Measurements from ENCODE around the gene SLC9A7. TPM values are rescaled to one million over a fixed set of nuclear protein-coding genes. Genes with fewer than 3 reads are reported as not detected.
"Not testable (repeated sequence)": the region's sequence is repeated elsewhere in the genome, so short reads cannot be mapped to it uniquely, and the experiment has no call there.

SLC9A7 gene
- 1 to 10 TPM; 3.3 to 3.8 TPM for total RNA-seq

DNA sequence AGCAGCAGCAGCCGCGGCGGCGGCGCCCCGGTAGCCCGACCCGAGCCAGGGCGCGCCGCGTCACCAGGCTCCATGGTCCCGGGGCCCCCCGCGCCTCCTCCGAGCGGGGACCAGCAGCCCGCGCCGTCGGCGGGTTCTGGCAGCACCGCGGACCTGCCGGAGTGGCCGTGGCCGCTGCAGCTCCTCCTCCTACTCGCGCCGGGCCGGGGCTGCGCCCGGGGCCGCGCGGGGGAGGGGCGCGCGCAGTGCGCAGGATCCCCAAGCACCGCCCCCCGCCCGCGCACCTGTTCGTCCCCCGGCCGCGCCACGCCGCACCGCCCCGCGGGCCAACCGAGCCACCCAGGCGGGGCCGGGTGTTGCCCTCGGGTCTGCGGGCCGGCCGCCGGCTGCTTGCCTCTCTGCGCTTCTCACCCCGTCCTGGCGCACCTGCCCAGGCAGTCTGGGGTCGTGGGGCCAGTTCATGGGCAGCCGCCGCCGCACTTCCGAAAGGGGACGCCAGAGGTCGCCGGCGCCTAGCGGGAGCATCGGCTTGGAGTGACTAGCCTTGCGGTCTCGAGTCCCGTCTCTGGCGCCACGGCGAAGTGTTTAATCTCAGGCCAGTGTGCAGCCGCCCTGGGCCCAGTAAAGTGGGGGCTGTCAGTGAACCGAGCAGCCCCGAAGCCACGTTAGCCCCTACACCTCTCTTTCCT, at the start of gene SLC9A7:
Gene SLC9A7 (minus strand): TSS at position 163 of the 689 bp plus-strand sequence. CDS start 89 bp downstream, at position 74.
- H3K9me3 Mint-ChIP-seq (ENCODE audit: insufficient read depth): no peaks in the 10 kb centered on the region
- H3K27ac Mint-ChIP-seq: peak within 1 kb of the TSS; percentile 85
- CTCF ChIA-PET: interaction anchor here (0.7 to 3.1 kb wide), 11 partner anchors 10 to 334 kb away, joined by 3 to 20 read pairs (median 3); no protein-coding TSS in a partner anchor
- DNase-seq (peak; percentile 82), ATAC-seq (peak; percentile 91)
- H3K4me1 Mint-ChIP-seq (ENCODE audit: low read depth): peaks cover 28% of the 10 kb centered on the region
- H3K27me3 Mint-ChIP-seq (ENCODE audit: low read depth): peaks cover 12% of the 10 kb centered on the region
- POLR2A ChIA-PET: no interaction called here
- H3K36me3 Mint-ChIP-seq (ENCODE audit: low read depth): no peaks in the 10 kb centered on the region
- H3K4me3 Mint-ChIP-seq: peak within 1 kb of the TSS; percentile 88

DNA sequence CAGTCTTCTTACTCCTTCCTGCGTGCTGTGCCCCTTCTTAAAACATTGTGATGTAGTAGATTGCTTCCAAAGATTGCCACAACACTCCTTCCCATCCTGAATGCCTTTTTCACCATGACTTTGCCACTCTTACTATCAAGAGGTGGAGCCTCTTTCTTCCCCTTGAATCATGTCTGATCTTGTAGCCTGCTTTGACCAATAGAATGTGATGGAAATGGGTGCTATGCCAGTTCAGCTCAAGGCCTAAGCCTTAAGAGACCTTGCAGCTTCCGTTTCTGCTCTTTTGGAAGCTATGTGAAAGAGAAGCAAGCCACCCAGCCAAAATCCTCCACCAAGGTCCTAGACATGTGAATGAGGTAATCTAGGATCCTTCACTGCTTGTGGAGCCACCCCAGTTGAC, 46.4 kb upstream of the SLC9A7 start:
- POLR2A ChIA-PET: no interaction called here
- H3K4me1 Mint-ChIP-seq (ENCODE audit: low read depth): no peaks in the 10 kb centered on the region
- no peak overlapping the region for H3K4me3 Mint-ChIP-seq
- H3K36me3 Mint-ChIP-seq (ENCODE audit: low read depth): no peaks in the 10 kb centered on the region
- H3K27ac Mint-ChIP-seq: no peak overlapping the region
- H3K27me3 Mint-ChIP-seq (ENCODE audit: low read depth): peaks cover 14% of the 10 kb centered on the region
- no peak for ATAC-seq
- DNase-seq: no peak
- H3K9me3 Mint-ChIP-seq (ENCODE audit: insufficient read depth): no peaks in the 10 kb centered on the region
- CTCF ChIA-PET: no interaction called here

DNA sequence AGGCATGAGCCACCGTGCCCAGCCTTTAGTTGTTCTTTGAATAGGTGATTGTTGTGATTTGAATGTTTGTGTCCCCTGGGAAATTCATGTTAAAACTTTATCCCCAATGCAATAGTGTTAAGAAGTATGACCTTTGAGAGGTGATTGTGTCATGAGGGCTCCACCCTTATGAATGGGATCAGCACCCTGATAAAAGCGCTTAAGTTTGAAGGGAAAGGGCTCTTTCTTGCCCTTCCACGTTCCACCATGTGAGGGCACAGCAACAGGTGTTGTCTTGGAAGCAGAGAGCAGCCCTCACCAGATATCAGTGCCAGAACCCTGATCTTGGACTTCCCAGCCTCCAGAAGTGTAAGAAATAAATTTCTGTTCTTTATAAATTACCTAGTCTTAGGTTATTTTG, 44.2 kb upstream of the SLC9A7 start:
- no peaks in the 10 kb centered on the region for H3K4me1 Mint-ChIP-seq (ENCODE audit: low read depth)
- POLR2A ChIA-PET: no interaction called here
- no peaks in the 10 kb centered on the region for H3K36me3 Mint-ChIP-seq (ENCODE audit: low read depth)
- CTCF ChIA-PET: no interaction called here
- DNase-seq (no peak), ATAC-seq (no peak)
- no peak overlapping the region for H3K27ac Mint-ChIP-seq
- no peaks in the 10 kb centered on the region for H3K9me3 Mint-ChIP-seq (ENCODE audit: insufficient read depth)
- no peak overlapping the region for H3K4me3 Mint-ChIP-seq
- H3K27me3 Mint-ChIP-seq (ENCODE audit: low read depth): peaks cover 7% of the 10 kb centered on the region

DNA sequence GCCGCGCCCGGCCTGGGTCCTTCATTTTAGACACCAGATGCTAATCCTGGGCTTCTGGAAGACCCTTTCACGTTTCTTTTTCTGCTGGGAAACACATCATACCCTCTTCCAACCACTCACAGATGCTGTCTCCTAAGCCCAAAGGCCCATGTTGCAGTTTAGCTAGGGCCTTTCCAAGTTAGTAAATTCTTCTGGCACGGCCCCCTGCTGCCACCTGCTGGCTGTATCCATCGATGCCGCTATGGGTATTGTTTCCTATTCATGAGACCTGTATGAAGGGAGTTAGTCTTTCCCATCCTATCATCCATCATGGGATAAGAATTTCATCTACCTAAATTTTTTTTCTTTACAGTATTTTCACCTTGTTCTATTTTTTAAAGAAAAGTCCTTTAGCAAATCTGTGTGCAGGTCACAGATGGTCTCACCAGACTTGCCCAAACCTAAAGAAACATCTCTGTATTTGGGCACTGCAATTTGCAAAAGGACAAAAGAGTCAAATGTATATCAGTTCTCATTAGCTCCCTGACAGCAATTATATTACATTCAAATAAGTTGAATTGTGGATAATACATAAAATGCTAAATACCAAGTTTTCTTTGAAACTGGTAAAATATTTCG, 37.8 kb upstream of the SLC9A7 start:
- Mint-ChIP-seq H3K4me3 (no peak overlapping the region), H3K27ac (no peak overlapping the region), H3K36me3 (ENCODE audit: low read depth) (no peaks in the 10 kb centered on the region), H3K4me1 (ENCODE audit: low read depth) (peaks cover 19% of the 10 kb centered on the region), H3K9me3 (ENCODE audit: insufficient read depth) (no peaks in the 10 kb centered on the region), H3K27me3 (ENCODE audit: low read depth) (peaks cover 3% of the 10 kb centered on the region)
- ChIA-PET POLR2A (no interaction called here), CTCF (interaction anchor here (0.7 to 2.7 kb wide), 12 partner anchors 12 to 303 kb away, joined by 3 to 20 read pairs (median 4); partner anchors contain the start of gene SLC9A7)
- ATAC-seq: peak; percentile 69
- peak; percentile 78 for DNase-seq

DNA sequence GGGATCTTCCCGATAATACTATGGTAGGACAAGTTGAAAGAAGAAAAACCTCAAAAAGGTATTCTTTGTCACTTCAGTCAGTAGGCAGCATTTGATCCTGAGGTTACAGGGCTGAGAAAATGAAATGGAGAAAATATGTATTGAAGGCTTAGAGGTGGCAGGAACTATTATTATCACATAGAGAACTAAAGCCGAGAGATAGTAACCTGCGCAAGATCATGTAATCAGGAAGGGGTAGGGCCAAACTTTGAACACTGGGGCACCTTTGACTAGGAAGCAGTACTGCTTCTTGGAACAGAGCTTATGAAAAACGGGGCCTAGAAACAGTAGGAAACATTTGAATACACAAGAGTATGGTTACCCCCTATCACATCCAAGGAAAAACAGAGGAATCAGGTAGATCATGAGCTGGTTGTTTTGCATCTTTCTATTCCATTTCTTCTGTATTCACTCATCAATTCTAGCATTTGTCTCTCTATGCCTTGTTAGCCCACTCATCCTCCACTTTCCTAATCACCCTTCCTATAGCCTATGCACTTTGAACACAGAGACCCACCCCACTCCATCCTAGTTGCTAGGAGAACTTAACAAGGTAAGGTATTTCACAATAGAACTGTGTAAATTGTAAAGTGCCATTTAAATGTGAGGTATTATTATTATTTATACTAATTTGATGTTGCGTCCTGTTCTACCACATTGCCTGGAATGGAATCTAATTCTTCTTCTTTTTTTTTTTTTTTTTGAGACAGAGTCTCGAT, 34.6 kb upstream of the SLC9A7 start:
- Mint-ChIP-seq H3K4me1 (ENCODE audit: low read depth) (peaks cover 20% of the 10 kb centered on the region), H3K4me3 (no peak overlapping the region), H3K9me3 (ENCODE audit: insufficient read depth) (no peaks in the 10 kb centered on the region), H3K27ac (no peak overlapping the region), H3K36me3 (ENCODE audit: low read depth) (no peaks in the 10 kb centered on the region), H3K27me3 (ENCODE audit: low read depth) (no peaks in the 10 kb centered on the region)
- ChIA-PET CTCF (interaction anchor here (1.0 kb wide), 1 partner anchor 35 kb away, joined by 3 read pairs; the partner anchor contains the start of gene SLC9A7), POLR2A (no interaction called here)
- DNase-seq (no peak), ATAC-seq (no peak)

DNA sequence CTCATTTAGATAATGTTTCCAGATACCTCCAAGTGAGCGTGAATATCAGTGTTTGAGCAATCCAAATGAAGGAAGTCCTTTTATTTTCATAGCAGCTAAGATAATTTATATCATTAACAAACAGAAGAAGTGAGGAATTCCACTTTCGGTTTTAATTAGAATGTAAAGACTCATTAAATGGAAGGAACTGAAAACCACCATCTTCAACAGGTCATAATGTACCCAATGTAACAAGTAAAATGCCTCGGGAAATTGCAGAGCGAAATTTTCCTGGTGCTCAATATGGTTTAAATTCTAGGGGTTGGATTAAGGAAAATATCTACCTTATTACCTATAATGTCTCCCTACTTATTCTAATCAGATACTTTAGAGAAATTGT, 33.9 kb upstream of the SLC9A7 start:
- Mint-ChIP-seq H3K36me3 (ENCODE audit: low read depth) (no peaks in the 10 kb centered on the region), H3K4me3 (no peak overlapping the region), H3K27ac (peak overlapping the region; percentile 20), H3K27me3 (ENCODE audit: low read depth) (no peaks in the 10 kb centered on the region), H3K4me1 (ENCODE audit: low read depth) (peaks cover 20% of the 10 kb centered on the region), H3K9me3 (ENCODE audit: insufficient read depth) (no peaks in the 10 kb centered on the region)
- ATAC-seq: no peak
- DNase-seq: no peak
- ChIA-PET POLR2A (no interaction called here), CTCF (interaction anchor here (1.0 to 1.5 kb wide), 2 partner anchors 33 to 34 kb away, joined by 3 to 9 read pairs; partner anchors contain the start of gene SLC9A7)

DNA sequence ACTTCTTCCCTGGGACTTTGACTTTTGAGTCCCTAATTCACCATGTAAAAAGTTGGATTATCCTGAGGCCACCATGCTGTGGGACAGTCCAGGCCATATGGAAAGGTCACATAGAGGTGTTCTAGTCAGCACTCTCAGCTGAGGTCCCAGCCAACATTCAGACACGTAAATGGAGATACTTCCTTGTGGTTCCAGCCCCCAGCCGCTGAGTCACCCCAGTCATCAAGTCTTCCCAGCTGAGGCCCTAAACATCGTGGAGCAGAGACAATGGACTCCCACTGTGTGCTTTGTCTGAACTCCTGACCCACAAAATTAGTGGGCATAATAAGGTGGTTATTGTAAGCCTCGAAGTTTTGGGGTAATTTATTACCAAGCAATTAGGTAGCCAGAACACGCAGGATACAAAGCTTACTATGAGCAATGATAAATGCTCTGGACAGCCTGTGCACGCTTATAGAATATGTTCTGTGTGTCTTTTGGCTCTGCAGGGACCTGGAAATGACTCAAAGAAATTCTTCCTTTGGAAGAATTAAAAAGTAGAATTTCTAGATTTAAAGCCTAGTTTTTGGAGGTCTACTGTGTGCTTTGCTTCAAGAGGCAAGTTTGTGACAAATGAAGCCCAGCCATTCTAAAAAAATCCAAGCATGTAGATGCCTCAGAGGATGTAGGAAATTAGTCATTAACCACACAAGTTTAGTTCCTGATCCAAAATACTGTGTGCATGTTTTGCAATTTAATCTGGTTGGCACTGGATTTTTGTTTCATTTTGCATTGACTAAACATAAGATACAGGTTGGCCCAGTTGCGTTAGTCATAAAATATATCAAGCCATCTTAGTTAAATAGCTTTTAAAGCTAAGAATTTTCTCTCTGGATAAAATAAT, 33.2 kb upstream of the SLC9A7 start:
- ChIA-PET CTCF (interaction anchor here (1.0 to 1.5 kb wide), 2 partner anchors 32 to 34 kb away, joined by 3 to 9 read pairs; partner anchors contain the start of gene SLC9A7), POLR2A (no interaction called here)
- Mint-ChIP-seq H3K4me3 (no peak overlapping the region), H3K27ac (no peak overlapping the region), H3K9me3 (ENCODE audit: insufficient read depth) (no peaks in the 10 kb centered on the region), H3K4me1 (ENCODE audit: low read depth) (peaks cover 20% of the 10 kb centered on the region), H3K36me3 (ENCODE audit: low read depth) (no peaks in the 10 kb centered on the region), H3K27me3 (ENCODE audit: low read depth) (no peaks in the 10 kb centered on the region)
- ATAC-seq (peak; percentile 49), DNase-seq (no peak)

DNA sequence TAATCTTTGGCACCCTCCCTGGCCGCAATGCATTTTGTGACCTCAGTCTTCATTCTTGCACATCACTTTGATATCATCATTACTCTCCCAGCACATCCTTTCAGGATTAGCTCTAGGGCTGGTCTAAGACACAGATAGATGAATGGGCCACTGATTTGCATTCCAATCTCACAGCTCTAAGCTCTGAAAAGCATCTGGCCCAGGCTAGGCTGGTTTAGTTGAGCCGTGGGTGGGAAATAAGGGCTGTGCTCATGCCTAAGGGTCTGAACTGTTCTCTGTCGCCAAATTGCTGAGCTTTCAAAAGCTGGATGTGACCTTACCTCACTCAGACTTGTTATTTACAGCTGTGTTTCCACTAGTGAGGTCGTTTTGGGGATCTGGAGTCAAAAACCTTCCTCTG, 30.0 kb upstream of the SLC9A7 start:
- ATAC-seq (no peak), DNase-seq (no peak)
- H3K4me3 Mint-ChIP-seq: no peak overlapping the region
- H3K4me1 Mint-ChIP-seq (ENCODE audit: low read depth): peaks cover 20% of the 10 kb centered on the region
- POLR2A ChIA-PET: no interaction called here
- H3K27me3 Mint-ChIP-seq (ENCODE audit: low read depth): no peaks in the 10 kb centered on the region
- no peak overlapping the region for H3K27ac Mint-ChIP-seq
- H3K36me3 Mint-ChIP-seq (ENCODE audit: low read depth): no peaks in the 10 kb centered on the region
- no peaks in the 10 kb centered on the region for H3K9me3 Mint-ChIP-seq (ENCODE audit: insufficient read depth)
- CTCF ChIA-PET: no interaction called here

DNA sequence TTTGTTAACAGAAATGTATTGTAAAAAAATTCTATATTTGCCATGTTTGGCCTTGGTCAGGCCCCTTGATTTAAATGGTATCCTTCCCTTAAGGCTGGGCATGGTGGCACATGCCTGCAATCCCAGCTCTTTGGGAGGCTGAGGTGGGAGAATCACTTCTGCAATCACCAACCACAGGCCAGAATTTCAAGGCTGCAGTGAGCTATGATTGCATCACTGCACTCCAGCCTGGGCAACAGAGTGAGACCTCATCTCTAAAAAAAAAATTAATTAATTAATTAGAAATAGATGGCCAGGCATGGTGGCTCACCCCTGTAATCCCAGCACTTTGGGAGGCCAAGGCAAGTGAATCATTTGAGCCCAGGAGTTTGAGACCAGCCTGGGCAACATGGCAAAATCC, 25.5 kb upstream of the SLC9A7 start:
- ATAC-seq; H3K27ac Mint-ChIP-seq; H3K27me3 Mint-ChIP-seq (ENCODE audit: low read depth); H3K4me3 Mint-ChIP-seq; DNase-seq; H3K4me1 Mint-ChIP-seq (ENCODE audit: low read depth); H3K36me3 Mint-ChIP-seq (ENCODE audit: low read depth); POLR2A ChIA-PET; H3K9me3 Mint-ChIP-seq (ENCODE audit: insufficient read depth): not testable (repeated sequence)
- CTCF ChIA-PET: interaction anchor here (1.2 kb wide), 1 partner anchor 12 kb away, joined by 3 read pairs; no protein-coding TSS in a partner anchor

DNA sequence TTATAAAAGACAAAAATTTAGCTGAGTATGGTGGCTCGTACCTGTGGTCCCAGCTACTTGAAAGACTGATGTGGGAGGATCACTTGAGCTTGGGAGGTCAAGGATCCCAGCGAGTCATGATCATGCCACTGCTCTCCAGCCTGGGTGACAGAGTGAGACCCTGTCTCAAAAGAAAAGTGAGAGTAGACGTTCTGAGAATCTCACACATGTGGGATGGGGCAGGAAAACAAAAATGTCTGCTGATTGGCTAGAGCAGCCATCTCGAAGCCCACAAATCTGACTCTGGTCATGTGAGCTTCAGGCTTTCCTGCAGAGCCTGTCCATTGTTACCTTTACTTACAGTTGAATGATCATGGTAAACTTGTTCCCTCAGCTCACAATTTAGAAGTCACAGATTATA, 23.1 kb upstream of the SLC9A7 start:
- no peak overlapping the region for H3K4me3 Mint-ChIP-seq
- peaks cover 4% of the 10 kb centered on the region for H3K27me3 Mint-ChIP-seq (ENCODE audit: low read depth)
- no peak overlapping the region for H3K27ac Mint-ChIP-seq
- CTCF ChIA-PET: no interaction called here
- ATAC-seq (no peak), DNase-seq (no peak)
- no peaks in the 10 kb centered on the region for H3K36me3 Mint-ChIP-seq (ENCODE audit: low read depth)
- POLR2A ChIA-PET: no interaction called here
- no peaks in the 10 kb centered on the region for H3K9me3 Mint-ChIP-seq (ENCODE audit: insufficient read depth)
- H3K4me1 Mint-ChIP-seq (ENCODE audit: low read depth): no peaks in the 10 kb centered on the region

DNA sequence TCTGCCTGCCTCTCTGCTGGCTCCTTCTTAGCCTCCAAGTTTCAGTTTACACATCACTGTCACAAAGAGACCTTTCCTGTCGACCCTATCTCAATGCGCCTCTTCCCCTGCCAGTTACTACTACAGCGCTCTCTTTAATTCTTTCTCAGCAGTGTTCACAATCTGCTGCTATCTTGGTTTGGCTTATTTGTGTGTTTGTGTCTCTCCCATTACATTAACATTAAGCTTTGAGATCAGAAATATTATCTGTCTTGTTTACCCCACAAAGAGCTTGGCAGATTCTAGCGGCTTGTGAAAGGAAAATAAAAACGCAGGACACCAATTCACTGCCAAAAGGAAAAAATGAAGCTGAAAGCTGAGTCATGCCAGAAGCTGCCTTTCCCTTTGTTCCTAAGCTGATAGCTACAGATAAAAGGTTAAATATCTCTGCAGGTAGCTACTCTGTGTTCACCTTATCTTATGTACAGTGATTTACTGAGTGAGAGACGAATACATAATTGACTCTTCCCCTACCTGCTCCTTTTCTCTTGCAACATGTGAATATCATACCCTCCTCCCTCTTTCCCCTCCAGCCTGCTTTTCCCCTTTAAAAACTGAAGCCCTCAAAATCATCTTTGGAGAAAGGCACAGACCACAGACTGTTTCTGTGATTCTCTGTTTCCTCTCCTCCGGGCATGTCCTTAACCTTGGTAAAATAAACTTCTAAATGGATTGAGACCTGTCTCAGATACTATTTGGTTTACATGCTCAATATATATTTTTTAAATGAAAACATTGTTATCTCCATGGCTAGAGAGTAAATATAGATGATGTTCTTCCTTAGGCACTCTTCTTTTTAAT, 19.3 kb upstream of the SLC9A7 start:
- no peaks in the 10 kb centered on the region for H3K9me3 Mint-ChIP-seq (ENCODE audit: insufficient read depth)
- H3K27ac Mint-ChIP-seq: no peak overlapping the region
- H3K36me3 Mint-ChIP-seq (ENCODE audit: low read depth): no peaks in the 10 kb centered on the region
- POLR2A ChIA-PET: no interaction called here
- H3K4me1 Mint-ChIP-seq (ENCODE audit: low read depth): no peaks in the 10 kb centered on the region
- CTCF ChIA-PET: no interaction called here
- DNase-seq (no peak), ATAC-seq (no peak)
- peaks cover 4% of the 10 kb centered on the region for H3K27me3 Mint-ChIP-seq (ENCODE audit: low read depth)
- H3K4me3 Mint-ChIP-seq: no peak overlapping the region

Data from activated CD8-positive, alpha-beta T cell treated with anti-CD3 and anti-CD28 coated beads, Interleukin-2, amount 10 ng/mL, durations not matched to agents 7 days and 5 days (primary cell).